Lower leg skin (tissue), 3 donors: ENCODE results near the gene POU5F1.

Experiments used
- POLR2A ChIP-seq, 2 donors: fragments of 450-650 bp; IDR thresholded peaks; one replicate each; pipeline ENCODE4 v1.6.1; 2016 to 2017; ENCODE audit warnings: antibody characterized with exemption in 2 of 2, mild to moderate bottlenecking in 1 of 2, moderate library complexity in 1 of 2
- TF ChIP-seq, protein P1 (sequence below), 3 donors: fragments of 450-650 bp; IDR thresholded peaks; one replicate each; pipeline ENCODE4 v1.5.1; 2016; ENCODE audit warnings: antibody characterized with exemption in 3 of 3, mild to moderate bottlenecking in 3 of 3, moderate library complexity in 2 of 3

DNA sequence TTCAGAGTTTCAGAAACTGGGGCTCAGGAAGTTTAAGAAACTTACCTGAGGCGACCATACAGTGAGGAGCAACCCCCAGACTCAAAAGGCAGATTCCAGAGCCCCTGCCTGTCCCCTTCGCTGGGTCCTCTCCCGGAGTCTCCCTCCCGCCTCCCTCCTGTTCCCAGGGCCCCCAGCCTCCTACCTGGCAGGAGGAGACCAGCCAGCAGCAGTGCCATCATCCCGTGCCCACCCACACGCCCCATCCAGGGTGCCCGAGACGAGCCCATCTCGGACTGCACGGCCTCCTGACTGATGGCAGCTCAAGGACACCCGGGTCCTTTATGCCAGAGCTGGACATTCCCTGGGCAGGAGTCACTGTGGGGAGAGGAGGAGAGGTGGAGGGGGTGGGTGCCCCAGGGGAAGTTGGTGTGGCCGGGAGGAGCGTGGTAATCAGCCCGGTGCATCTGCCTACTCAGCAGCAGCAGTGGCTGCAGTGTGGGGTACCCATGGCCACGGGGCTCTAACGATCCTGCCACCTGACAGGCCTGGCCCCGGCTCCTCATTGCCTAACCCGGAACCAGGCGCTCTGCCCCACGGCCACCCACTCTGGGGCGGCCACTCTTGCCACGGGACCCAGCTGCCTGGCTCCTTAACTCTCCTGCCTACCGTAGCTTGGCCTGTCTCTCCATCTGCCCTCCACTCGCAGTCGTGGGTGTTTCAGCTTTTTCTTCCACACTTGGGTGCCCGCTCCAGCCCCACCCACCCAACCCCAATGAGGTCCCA, 50.1 kb downstream of the POU5F1 start, which contains the start of gene CDSN:
- TF ChIP-seq, protein P1, sequence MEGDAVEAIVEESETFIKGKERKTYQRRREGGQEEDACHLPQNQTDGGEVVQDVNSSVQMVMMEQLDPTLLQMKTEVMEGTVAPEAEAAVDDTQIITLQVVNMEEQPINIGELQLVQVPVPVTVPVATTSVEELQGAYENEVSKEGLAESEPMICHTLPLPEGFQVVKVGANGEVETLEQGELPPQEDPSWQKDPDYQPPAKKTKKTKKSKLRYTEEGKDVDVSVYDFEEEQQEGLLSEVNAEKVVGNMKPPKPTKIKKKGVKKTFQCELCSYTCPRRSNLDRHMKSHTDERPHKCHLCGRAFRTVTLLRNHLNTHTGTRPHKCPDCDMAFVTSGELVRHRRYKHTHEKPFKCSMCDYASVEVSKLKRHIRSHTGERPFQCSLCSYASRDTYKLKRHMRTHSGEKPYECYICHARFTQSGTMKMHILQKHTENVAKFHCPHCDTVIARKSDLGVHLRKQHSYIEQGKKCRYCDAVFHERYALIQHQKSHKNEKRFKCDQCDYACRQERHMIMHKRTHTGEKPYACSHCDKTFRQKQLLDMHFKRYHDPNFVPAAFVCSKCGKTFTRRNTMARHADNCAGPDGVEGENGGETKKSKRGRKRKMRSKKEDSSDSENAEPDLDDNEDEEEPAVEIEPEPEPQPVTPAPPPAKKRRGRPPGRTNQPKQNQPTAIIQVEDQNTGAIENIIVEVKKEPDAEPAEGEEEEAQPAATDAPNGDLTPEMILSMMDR (IDR thresholded peaks at IDR 0.05), result no peak
- no peak for TF ChIP-seq POLR2A (IDR thresholded peaks at IDR 0.05)
